Astrocyte of the spinal cord (primary cell): Measurements from ENCODE around the gene C20orf202.

ENCODE experiments used
- DNase-seq: peaks from one replicate; pipeline ENCODE4 v3.0.0; 2011; ENCODE audit warnings: low read depth, low spot score
- H3K4me3 ChIP-seq: 2 replicates; pipeline ENCODE4 v1.5.1; 2011; ENCODE audit warnings: low read depth, mild to moderate bottlenecking, low read length, moderate library complexity
- in situ Hi-C: cut with HindIII; loops from 2 replicates; pipeline ENCODE4 v1.10.0; 2017; ENCODE audit warnings: low sequenced_read_pairs
- TF ChIP-seq, protein P1 (sequence below): IDR thresholded peaks from 2 replicates; pipeline ENCODE4 v1.5.1; 2012; ENCODE audit warnings: low read depth, mild to moderate bottlenecking, low read length, inconsistent platforms

The C20orf202 gene

DNA sequence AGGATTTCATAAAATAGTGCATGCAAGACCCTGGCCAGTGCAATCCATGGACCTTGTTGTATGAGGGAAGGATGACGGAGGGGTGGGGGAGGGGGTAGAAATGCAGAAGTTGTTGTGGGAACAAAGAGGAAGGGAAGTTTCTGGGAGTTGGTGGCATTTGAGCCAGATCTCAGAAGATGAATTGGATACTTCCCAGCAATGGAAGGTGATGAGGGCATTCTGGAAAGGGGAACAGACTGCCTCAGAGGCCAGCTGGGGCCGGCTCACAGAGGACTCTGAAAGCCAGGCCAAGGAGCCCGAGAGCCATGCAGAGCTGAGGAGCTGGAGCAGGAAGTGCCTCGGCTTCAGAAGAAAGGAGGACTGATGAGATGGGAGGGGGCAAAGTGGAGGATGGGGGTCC, 21.1 kb upstream of the C20orf202 start:
- in situ Hi-C loops: no loop called here
- DNase-seq: no peak
- no peak overlapping the region for H3K4me3 ChIP-seq
- TF ChIP-seq, protein P1, sequence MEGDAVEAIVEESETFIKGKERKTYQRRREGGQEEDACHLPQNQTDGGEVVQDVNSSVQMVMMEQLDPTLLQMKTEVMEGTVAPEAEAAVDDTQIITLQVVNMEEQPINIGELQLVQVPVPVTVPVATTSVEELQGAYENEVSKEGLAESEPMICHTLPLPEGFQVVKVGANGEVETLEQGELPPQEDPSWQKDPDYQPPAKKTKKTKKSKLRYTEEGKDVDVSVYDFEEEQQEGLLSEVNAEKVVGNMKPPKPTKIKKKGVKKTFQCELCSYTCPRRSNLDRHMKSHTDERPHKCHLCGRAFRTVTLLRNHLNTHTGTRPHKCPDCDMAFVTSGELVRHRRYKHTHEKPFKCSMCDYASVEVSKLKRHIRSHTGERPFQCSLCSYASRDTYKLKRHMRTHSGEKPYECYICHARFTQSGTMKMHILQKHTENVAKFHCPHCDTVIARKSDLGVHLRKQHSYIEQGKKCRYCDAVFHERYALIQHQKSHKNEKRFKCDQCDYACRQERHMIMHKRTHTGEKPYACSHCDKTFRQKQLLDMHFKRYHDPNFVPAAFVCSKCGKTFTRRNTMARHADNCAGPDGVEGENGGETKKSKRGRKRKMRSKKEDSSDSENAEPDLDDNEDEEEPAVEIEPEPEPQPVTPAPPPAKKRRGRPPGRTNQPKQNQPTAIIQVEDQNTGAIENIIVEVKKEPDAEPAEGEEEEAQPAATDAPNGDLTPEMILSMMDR: no peak

DNA sequence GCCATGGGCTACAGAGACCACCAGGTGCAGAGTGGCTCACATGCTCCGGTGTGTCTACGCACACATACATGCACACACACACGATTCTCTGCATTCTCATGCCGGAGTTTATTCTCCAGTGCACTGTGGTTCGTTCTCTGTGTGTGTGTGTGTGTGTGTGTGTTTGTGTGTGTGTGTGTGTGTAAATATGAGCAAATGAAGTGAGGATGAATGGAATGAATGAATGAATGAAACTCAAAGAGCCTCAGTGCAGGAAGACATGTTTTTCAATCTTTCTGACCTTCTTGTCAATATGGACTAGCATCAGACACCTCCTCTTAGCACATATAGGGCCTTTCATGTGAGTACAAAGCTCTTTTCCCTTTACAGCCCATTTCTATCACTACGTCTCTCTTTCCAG, 20.1 kb upstream of the C20orf202 start:
- in situ Hi-C loops: no loop called here
- TF ChIP-seq, protein P1: no peak
- H3K4me3 ChIP-seq: no peak overlapping the region
- DNase-seq: no peak

DNA sequence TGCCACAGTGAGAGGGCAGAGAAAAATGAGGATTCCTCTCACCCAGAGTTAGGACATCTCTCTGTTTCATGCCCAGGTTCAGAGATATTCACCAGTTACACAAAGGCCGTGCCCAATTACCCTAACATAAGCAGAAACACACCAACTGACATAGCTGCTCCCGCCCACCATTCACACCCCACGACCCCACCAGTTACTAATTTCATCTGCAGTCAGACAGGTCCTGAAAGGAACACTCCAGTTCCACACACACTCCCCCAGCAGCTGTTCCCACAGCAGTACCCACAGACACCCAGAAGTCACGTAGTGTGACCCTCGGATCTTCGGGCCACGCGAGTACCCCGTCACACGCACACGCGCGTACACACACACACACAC, 19.0 kb upstream of the C20orf202 start:
- no peak for DNase-seq
- H3K4me3 ChIP-seq: no peak overlapping the region
- TF ChIP-seq, protein P1: no peak
- in situ Hi-C loops: no loop called here

DNA sequence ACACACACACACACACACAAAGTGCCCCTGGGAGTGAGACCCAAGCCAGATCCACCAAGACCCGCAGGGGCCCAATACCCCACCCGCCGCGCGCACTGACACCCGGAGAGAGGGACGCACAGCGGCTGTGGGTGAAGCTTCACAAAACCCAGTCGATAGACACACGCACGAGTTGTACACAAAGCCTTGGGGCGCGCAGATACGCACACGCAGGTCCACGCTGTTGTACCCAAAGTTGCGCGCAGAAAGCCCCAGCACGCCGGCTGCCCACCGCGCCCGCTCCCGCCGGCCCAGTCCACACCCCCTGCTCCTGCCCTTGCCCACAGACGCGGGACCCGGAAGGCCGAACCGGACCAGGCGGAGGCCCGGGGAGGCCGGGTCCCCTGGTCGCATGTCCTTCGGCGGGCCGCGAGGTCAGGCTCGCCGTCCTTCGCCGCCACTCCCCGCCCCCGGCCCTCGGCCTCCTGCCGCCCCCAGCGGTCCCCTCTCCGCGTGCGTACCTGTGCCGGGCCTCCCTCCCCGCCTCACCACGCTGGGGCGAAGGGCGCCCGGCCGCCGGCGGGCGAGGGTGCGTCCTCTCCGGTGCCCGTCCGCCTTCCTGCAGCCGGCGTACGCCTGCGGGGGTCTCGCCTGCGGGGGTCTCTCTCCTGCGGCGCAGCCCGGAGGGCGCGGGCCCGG, 18.5 kb upstream of the C20orf202 start, which contains the start of gene TMEM74B:
Gene TMEM74B (minus strand): TSS at position 344 of the 678 bp plus-strand sequence. CDS start 1,180 bp downstream, outside the sequence.
- no peak for DNase-seq
- TF ChIP-seq, protein P1: no peak
- in situ Hi-C loops: no loop called here
- H3K4me3 ChIP-seq: peak within 1 kb of the TSS; percentile 27

DNA sequence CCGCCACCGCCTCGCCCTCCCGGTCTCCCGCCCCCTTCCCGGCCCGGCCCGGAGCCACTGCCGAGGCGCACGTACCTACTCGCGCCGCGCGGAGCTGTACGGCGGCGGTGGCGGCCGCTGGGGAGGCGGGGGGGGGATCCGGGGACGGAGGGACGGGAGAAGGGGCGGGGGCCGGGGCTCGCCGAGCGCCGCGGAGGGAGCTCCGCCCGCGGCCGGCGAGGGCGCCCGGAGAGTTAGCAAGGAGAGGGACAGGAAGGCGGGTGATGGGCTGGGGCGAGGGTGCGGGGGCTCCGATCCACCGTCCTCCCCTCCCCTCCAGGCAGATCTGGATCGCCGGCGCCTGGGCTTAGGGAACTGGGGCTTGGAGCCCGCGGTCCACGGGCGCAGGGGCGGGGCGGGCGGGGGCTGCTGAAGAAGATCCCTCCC, 17.9 kb upstream of the C20orf202 start:
- DNase-seq: no peak
- H3K4me3 ChIP-seq: peak overlapping the region; percentile 27
- TF ChIP-seq, protein P1: no peak
- in situ Hi-C loops: no loop called here

DNA sequence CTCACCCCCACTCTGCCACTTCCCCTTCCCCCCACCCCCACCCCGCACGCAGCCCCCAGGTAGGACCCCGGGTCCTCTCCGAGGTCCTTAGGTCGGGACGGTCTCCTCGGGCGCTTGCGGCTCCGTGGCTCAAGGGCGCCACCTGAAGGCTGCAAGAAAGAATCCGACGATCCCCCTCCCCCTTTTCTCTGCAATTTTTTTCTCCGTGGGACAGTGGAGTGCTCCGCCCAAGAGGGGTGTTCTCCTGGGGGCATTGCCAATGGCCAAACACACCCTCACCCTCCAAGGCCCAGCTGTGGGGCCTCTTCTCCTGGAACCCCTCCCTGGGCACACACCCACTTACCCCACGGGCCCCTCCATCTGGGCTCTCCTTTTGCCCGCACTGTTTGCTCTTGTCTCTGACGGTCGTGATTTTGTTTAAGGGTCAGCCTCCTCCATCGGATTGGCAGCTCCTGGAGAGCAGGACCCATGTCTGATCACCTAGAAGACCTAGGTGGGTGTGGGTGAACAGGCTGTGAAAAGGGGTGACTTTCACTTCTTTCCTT, 17.4 kb upstream of the C20orf202 start:
- in situ Hi-C loops: no loop called here
- H3K4me3 ChIP-seq: no peak overlapping the region
- DNase-seq: peak; percentile 7
- TF ChIP-seq, protein P1: peak; percentile 69
